T-helper 1 cell treated with Interleukin-12 subunit alpha and Interleukin-12 subunit beta and Interleukin-4 antibody, amounts not matched to agents 30 μg/mL and 1 μg/mL, for 36 hours (primary cell): Measurements from ENCODE around the gene APBA2.

Experiments
- H3K27ac Mint-ChIP-seq: one replicate; pipeline ENCODE4 v1.8.0; 2021; ENCODE audit warnings: mild to moderate bottlenecking, mixed read lengths
- H3K27me3 Mint-ChIP-seq: one replicate; pipeline ENCODE4 v1.8.0; 2021; ENCODE audit warnings: low read depth, mixed read lengths
- H3K36me3 Mint-ChIP-seq: one replicate; pipeline ENCODE4 v1.8.0; 2021; ENCODE audit warnings: low read depth, mixed read lengths
- H3K4me1 Mint-ChIP-seq: one replicate; pipeline ENCODE4 v1.8.0; 2021; ENCODE audit warnings: low read depth, mixed read lengths
- H3K4me3 Mint-ChIP-seq: one replicate; pipeline ENCODE4 v1.8.0; 2021; ENCODE audit warnings: mild to moderate bottlenecking, moderate library complexity, mixed read lengths
- H3K9me3 Mint-ChIP-seq: one replicate; pipeline ENCODE4 v1.8.0; 2021; ENCODE audit warnings: mixed read lengths

The APBA2 gene

DNA sequence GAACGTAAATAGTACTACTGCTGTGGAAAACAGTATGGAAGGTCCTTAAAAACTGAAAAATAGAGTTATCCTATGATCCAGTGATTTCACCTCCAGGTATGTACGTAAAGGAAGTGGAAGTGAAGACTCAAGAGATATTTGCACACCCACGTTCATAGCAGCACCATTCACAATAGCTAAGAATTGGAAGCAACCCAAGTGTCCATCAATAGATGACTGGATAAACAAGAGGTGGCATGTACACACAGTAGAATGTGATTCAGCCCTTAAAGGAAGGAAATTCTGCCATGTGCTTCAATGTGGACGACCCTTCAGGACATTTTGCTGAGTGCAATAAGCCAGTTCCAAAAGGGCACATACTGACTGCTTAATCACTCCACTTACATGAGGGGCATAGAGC lies 188.3 kb downstream of the APBA2 start:
- Mint-ChIP-seq H3K36me3 (no peaks in the 10 kb centered on the region), H3K9me3 (no peaks in the 10 kb centered on the region), H3K27me3 (no peaks in the 10 kb centered on the region), H3K4me1 (no peaks in the 10 kb centered on the region), H3K27ac (no peak overlapping the region), H3K4me3 (no peak overlapping the region)

GRCh38 chr15:29078541-29078940 lies 192.8 kb downstream of the APBA2 start:
- Mint-ChIP-seq H3K36me3 (no peaks in the 10 kb centered on the region), H3K27ac (no peak overlapping the region), H3K4me1 (no peaks in the 10 kb centered on the region), H3K9me3 (no peaks in the 10 kb centered on the region), H3K27me3 (no peaks in the 10 kb centered on the region), H3K4me3 (no peak overlapping the region)

DNA sequence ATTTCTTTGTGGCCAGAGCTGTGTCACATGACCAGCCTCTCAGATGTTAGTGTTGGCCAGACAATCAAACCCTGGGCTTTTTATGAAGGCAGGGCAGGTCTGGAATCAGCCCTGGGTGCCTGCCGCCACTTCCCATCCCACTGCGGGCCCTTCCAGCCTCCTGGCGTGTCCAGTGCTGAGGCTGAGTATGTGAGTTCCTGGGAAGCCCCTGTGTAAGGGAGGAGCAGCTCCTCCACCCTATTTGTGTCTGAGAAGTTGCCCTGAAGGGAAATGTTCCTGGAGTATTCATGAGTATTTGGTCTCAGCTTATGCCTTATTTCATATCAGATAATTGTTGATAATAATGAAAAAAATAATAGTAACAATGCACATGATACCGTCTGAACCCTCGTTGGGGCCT lies 193.7 kb downstream of the APBA2 start:
- H3K27ac Mint-ChIP-seq, result no peak overlapping the region
- peaks cover under 1% of the 10 kb centered on the region for H3K9me3 Mint-ChIP-seq
- H3K4me3 Mint-ChIP-seq, result no peak overlapping the region
- no peaks in the 10 kb centered on the region for H3K36me3 Mint-ChIP-seq
- no peaks in the 10 kb centered on the region for H3K4me1 Mint-ChIP-seq
- H3K27me3 Mint-ChIP-seq, result no peaks in the 10 kb centered on the region

GRCh38 chr15:29081781-29082180 lies 196.0 kb downstream of the APBA2 start:
- no peaks in the 10 kb centered on the region for H3K4me1 Mint-ChIP-seq
- H3K4me3 Mint-ChIP-seq, result no peak overlapping the region
- peaks cover 4% of the 10 kb centered on the region for H3K9me3 Mint-ChIP-seq
- no peak overlapping the region for H3K27ac Mint-ChIP-seq
- H3K27me3 Mint-ChIP-seq, result no peaks in the 10 kb centered on the region
- peaks cover 3% of the 10 kb centered on the region for H3K36me3 Mint-ChIP-seq

GRCh38 chr15:29083161-29083560 lies 197.4 kb downstream of the APBA2 start:
- Mint-ChIP-seq H3K9me3 (peaks cover 4% of the 10 kb centered on the region), H3K4me3 (no peak overlapping the region), H3K27me3 (no peaks in the 10 kb centered on the region), H3K4me1 (peaks cover 3% of the 10 kb centered on the region), H3K36me3 (peaks cover 3% of the 10 kb centered on the region), H3K27ac (no peak overlapping the region)

- H3K9me3 Mint-ChIP-seq, result peaks cover 4% of the 10 kb centered on the region
- no peak overlapping the region for H3K4me3 Mint-ChIP-seq
- peaks cover 3% of the 10 kb centered on the region for H3K36me3 Mint-ChIP-seq
- H3K27me3 Mint-ChIP-seq, result no peaks in the 10 kb centered on the region
- peaks cover 5% of the 10 kb centered on the region for H3K4me1 Mint-ChIP-seq
- no peak overlapping the region for H3K27ac Mint-ChIP-seq
These were observed 198.1 kb downstream of the APBA2 start for GRCh38 chr15:29083858-29084257.

GRCh38 chr15:29086001-29086400 lies 200.2 kb downstream of the APBA2 start:
- no peak overlapping the region for H3K4me3 Mint-ChIP-seq
- H3K4me1 Mint-ChIP-seq, result peaks cover 13% of the 10 kb centered on the region
- no peaks in the 10 kb centered on the region for H3K27me3 Mint-ChIP-seq
- H3K9me3 Mint-ChIP-seq, result peaks cover 4% of the 10 kb centered on the region
- no peak overlapping the region for H3K27ac Mint-ChIP-seq
- H3K36me3 Mint-ChIP-seq, result peaks cover 3% of the 10 kb centered on the region

- H3K27ac Mint-ChIP-seq, result no peak overlapping the region
- H3K36me3 Mint-ChIP-seq, result peaks cover 3% of the 10 kb centered on the region
- peaks cover 13% of the 10 kb centered on the region for H3K4me1 Mint-ChIP-seq
- no peak overlapping the region for H3K4me3 Mint-ChIP-seq
- H3K27me3 Mint-ChIP-seq, result no peaks in the 10 kb centered on the region
- peaks cover 4% of the 10 kb centered on the region for H3K9me3 Mint-ChIP-seq
These were observed 201.1 kb downstream of the APBA2 start for GRCh38 chr15:29086891-29087290.

GRCh38 chr15:29087521-29088285 lies 201.9 kb downstream of the APBA2 start:
- peaks cover 4% of the 10 kb centered on the region for H3K9me3 Mint-ChIP-seq
- peaks cover 13% of the 10 kb centered on the region for H3K4me1 Mint-ChIP-seq
- no peak overlapping the region for H3K27ac Mint-ChIP-seq
- no peak overlapping the region for H3K4me3 Mint-ChIP-seq
- peaks cover 3% of the 10 kb centered on the region for H3K36me3 Mint-ChIP-seq
- no peaks in the 10 kb centered on the region for H3K27me3 Mint-ChIP-seq

GRCh38 chr15:29088666-29089065 lies 202.9 kb downstream of the APBA2 start:
- H3K4me3 Mint-ChIP-seq, result no peak overlapping the region
- H3K27me3 Mint-ChIP-seq, result no peaks in the 10 kb centered on the region
- no peak overlapping the region for H3K27ac Mint-ChIP-seq
- H3K4me1 Mint-ChIP-seq, result peaks cover 13% of the 10 kb centered on the region
- H3K36me3 Mint-ChIP-seq, result peaks cover 3% of the 10 kb centered on the region
- peaks cover 4% of the 10 kb centered on the region for H3K9me3 Mint-ChIP-seq

DNA sequence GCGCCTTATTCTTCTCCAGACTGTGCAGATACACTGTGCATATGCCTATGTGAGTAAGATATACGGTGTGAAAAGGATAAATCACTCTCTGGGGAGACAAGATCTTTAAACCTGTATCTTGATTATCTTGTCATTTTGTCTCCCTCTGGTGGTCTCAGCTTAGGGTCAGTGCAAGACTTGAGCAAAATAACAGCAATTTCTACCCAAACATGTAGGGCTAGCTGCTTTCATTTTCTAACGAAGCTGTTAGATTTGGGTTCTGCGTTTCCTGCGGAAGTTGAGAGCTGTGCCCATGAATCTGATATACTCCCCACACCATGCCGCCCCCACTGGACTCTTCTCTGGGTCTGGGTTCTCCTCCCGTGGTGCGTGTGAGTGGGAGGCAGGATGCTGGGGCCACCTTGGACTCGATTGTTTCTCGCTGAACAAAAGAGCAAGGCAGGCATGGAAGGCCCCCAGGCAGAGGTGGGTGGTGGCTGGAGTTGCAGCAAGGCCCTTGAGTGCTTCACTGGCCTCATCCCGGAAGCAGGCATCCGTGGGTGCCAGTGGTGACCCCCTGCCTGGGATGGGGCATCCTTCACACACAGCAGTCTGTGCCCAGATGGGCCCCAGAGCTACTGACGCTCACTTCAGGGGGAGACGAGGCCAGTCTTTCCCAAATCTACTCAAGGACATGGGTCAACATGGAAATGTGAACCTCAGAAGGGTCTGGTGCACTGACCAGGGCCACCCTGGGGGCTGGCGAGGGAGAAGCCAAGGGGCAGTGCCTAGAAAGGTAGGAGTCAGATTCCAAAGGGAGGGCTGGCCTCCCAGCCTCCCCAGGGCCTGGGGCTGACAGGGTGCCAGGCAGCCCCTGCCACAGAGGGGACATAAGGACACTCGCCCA lies 204.2 kb downstream of the APBA2 start:
- no peaks in the 10 kb centered on the region for H3K9me3 Mint-ChIP-seq
- peaks cover 3% of the 10 kb centered on the region for H3K36me3 Mint-ChIP-seq
- no peaks in the 10 kb centered on the region for H3K27me3 Mint-ChIP-seq
- peak overlapping the region; percentile 26 for H3K4me3 Mint-ChIP-seq
- peaks cover 13% of the 10 kb centered on the region for H3K4me1 Mint-ChIP-seq
- H3K27ac Mint-ChIP-seq, result peak overlapping the region; percentile 50

DNA sequence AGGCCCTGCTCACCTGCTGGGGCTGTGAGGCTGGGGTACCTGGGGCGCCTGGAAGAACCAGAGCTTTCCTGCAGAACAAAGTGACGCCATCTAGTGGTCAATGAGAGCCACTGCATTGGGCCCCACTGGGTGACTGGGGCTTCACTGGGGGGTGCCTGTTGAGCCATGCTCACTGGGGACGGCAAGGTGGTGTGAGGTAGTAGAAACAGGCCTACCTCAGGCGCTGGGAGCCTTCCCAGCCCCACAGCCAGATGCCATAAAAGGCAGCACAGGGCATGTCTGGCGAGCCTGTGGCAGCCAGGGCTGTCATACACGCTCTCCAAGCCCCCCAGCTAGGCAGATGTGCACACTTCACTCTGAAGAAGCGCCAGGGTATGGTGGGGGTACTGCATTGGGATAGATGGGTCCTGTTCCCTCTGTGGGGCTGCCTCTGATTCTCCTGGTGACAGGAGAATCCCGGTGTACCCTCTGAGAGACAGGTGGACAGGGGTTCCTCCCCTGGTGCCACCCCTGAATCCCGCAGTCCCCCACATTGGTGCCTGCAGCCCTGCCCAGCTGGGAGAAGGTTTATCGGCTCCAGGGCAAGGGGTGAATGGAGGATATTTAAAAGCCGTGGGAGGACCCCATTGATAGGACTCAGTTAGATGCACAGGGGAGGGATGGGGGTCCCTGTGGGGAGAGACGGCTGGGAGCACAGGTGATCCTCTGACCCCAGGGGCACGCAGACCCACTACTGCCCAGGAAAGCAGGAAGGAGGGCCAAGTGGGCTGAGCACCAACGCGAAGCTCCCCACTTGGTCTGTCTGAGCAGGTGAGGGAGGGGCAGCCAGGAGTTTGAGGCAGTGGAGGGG lies 205.1 kb downstream of the APBA2 start:
- H3K36me3 Mint-ChIP-seq, result no peaks in the 10 kb centered on the region
- H3K4me3 Mint-ChIP-seq, result no peak overlapping the region
- H3K4me1 Mint-ChIP-seq, result peaks cover 13% of the 10 kb centered on the region
- H3K27ac Mint-ChIP-seq, result no peak overlapping the region
- no peaks in the 10 kb centered on the region for H3K27me3 Mint-ChIP-seq
- H3K9me3 Mint-ChIP-seq, result no peaks in the 10 kb centered on the region

DNA sequence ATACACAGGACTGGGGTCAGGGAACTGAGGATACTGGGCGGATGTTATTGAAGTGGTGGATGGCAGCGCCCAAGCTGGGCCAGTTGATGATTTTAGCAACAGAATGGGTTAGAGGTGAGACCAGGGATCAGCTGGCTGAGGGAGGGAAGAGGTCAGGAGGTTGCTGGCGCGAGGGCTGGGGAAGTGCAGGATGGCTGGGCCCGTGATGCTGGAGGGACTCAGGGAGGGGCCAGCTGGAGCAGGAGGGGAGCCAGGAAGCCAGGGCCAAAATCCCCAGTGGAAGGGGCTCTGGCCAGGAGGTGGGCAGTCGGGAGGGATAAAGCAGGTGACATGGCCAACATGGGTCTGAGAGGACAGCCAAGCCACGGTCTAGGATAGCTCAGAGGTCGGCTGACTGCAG lies 205.9 kb downstream of the APBA2 start:
- peaks cover 13% of the 10 kb centered on the region for H3K4me1 Mint-ChIP-seq
- H3K27ac Mint-ChIP-seq, result no peak overlapping the region
- H3K4me3 Mint-ChIP-seq, result no peak overlapping the region
- no peaks in the 10 kb centered on the region for H3K9me3 Mint-ChIP-seq
- H3K27me3 Mint-ChIP-seq, result no peaks in the 10 kb centered on the region
- no peaks in the 10 kb centered on the region for H3K36me3 Mint-ChIP-seq

DNA sequence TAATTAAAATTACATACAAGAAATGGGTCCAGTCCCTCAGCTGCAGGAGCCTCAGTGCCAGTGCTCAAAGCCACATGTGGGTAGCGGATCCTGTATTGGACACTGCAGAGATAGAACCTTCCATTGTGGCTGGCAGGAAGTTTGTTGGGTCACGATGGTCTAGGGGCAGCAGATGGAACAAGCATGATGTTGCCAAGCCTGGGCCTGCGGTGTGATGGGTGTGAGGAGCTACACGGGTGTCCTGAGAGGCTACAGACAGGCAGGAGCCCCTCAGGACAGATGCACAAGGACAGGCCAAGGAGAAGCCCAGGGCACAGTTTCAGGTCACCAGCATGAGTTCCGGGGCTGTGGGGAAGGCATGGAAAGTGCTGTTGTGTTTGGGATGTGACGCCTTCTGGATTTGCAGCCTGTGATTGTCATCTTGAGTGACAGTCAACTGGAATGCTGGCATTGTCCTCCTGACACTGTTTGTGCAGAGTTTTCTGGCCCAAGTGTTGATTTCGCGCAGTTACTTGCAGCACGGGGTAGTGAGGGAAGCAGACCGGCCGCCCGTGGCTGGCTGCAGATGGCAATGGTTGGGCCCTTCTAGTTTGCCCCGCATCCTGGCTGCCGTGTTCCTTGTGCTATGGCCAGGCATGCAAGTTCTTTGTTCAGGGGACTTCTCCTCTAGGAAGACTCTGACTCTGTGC lies 206.7 kb downstream of the APBA2 start:
- Mint-ChIP-seq H3K4me1 (peaks cover 13% of the 10 kb centered on the region), H3K27ac (no peak overlapping the region), H3K9me3 (no peaks in the 10 kb centered on the region), H3K27me3 (no peaks in the 10 kb centered on the region), H3K36me3 (no peaks in the 10 kb centered on the region), H3K4me3 (no peak overlapping the region)
